HAP-1 (cell line): ENCODE results near the gene SLC39A11.

Experiments
- DNase-seq, 2 experiments: peaks; one replicate each; pipeline ENCODE4 v3.0.0-alpha.2; 2016 to 2020; ENCODE audit warnings: low spot score in 2 of 2
- H3K27me3 ChIP-seq: fragments of 250-450 bp; sonication (Bioruptor Pico); 2 replicates; pipeline ENCODE4 v1.5.1; 2020; ENCODE audit warnings: low read depth, mild to moderate bottlenecking, moderate library complexity
- H3K36me3 ChIP-seq: fragments of 250-450 bp; sonication (Bioruptor Pico); replicated peaks from 2 replicates; pipeline ENCODE4 v1.5.1; 2020; ENCODE audit warnings: mild to moderate bottlenecking
- H3K4me1 ChIP-seq: fragments of 250-450 bp; sonication (Bioruptor Pico); 2 replicates; pipeline ENCODE4 v1.5.1; 2020; ENCODE audit warnings: mild to moderate bottlenecking
- H3K4me3 ChIP-seq: fragments of 250-450 bp; sonication (Bioruptor Pico); 2 replicates; pipeline ENCODE4 v1.5.1; 2020; ENCODE audit warnings: mild to moderate bottlenecking, moderate library complexity
- H3K9me3 ChIP-seq: fragments of 250-450 bp; sonication (Bioruptor Pico); 2 replicates; pipeline ENCODE4 v1.5.1; 2020; ENCODE audit warnings: mild to moderate bottlenecking, moderate library complexity
- in situ Hi-C: fragments of 300-500 bp; cut with MboI; formaldehyde crosslinking; loops from 3 replicates; pipeline ENCODE4 v1.14.3; 2020; ENCODE audit warnings: low sequenced_read_pairs, inconsistent platforms, mixed read lengths

Gene SLC39A11

DNA sequence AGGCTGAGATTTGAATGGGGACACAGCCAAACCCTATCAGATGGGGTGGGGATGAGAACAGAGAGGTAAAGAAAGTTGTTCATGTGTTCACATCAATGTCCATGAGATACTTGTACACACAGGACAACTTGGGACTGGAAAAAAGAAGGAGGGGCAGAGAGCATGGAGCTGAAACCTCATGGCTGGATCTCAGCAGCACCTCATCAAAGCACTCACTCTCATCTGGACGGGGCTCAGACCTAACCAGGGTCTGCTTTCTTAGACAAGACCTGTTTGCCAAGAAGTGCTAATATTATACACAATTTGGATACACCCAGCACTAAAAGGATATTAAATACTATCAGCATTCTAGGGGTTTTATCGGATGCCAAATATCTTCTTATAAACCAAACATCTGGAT, 399.8 kb downstream of the SLC39A11 start:
- in situ Hi-C loops: no loop called here
- DNase-seq: no peak

DNA sequence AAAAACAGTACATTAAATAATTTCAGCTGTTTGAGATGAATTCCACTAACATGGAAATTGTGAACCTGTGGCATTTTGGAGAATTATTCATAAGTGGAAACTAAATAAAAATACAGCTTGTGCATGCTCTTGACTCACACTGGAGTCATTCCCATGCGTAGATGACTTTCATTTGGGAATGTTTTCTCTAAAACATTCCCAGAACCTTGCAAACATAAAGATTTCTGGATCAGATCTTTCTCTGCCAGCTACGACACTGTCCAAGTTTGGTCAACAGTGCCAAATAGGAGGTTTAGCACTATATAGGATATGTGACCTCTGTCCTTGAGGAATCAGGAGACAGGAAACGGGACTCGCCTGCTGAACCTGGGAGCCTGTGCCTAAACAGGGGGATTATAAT, 400.9 kb downstream of the SLC39A11 start:
- H3K4me3 ChIP-seq: no peak overlapping the region
- H3K36me3 ChIP-seq: no peaks in the 10 kb centered on the region
- H3K9me3 ChIP-seq: no peaks in the 10 kb centered on the region
- in situ Hi-C loops: no loop called here
- no peaks in the 10 kb centered on the region for H3K27me3 ChIP-seq
- no peaks in the 10 kb centered on the region for H3K4me1 ChIP-seq
- no peak for DNase-seq

More for the DNA sequence above, 399.8 kb downstream of the SLC39A11 start:
- no peak overlapping the region for H3K4me3 ChIP-seq
- no peaks in the 10 kb centered on the region; the same call in 1 of the 2 replicates for H3K4me1 ChIP-seq
- no peaks in the 10 kb centered on the region for H3K27me3 ChIP-seq
- H3K36me3 ChIP-seq: no peaks in the 10 kb centered on the region
- H3K9me3 ChIP-seq: no peaks in the 10 kb centered on the region

- Histone ChIP-seq H3K36me3 (no peaks in the 10 kb centered on the region), H3K4me1 (no peaks in the 10 kb centered on the region), H3K4me3 (no peak overlapping the region), H3K9me3 (no peaks in the 10 kb centered on the region), H3K27me3 (no peaks in the 10 kb centered on the region)
- in situ Hi-C loops: no loop called here
- no peak for DNase-seq
Measured at GRCh38 chr17:72691017-72691416, 401.5 kb downstream of the SLC39A11 start.

- in situ Hi-C loops: no loop called here
- DNase-seq: no peak
Measured at GRCh38 chr17:72687886-72688285, 404.6 kb downstream of the SLC39A11 start.

DNA sequence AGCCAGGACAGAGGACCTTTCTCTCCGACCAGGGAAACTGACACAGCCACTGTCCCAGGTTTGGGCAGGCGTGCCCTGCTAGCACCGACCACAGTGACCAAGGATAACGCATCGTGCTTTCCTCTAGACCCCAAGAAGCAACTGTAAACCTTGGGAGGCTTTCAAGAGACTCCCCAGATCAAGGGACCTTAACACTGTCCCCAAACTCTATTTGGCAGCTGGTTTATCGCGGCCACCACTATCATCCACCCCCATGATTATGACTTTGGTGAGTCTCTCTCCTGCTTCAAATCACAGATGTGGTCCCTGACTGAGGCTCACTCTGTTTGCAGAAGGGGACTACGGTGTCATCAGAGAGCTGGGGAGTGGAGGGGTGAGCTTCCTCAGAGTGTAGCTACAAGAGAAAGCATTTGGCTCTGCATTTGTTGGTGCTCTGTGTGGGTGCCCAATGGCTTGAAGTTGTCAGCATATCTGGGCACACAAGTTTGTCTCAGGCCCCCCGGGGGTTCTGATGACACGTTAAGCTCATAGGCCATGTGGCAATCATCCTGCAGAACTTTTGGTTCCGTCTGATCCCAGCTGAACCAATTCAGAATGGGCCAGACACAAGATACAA, 408.0 kb downstream of the SLC39A11 start:
- no peak for DNase-seq
- Histone ChIP-seq H3K36me3 (no peaks in the 10 kb centered on the region), H3K4me3 (no peak overlapping the region), H3K9me3 (no peaks in the 10 kb centered on the region), H3K27me3 (no peaks in the 10 kb centered on the region), H3K4me1 (no peaks in the 10 kb centered on the region)
- in situ Hi-C loops: no loop called here

More at GRCh38 chr17:72687886-72688285, 404.6 kb downstream of the SLC39A11 start:
- H3K4me3 ChIP-seq: no peak overlapping the region
- H3K27me3 ChIP-seq: no peaks in the 10 kb centered on the region
- H3K9me3 ChIP-seq: no peaks in the 10 kb centered on the region
- H3K4me1 ChIP-seq: no peaks in the 10 kb centered on the region
- H3K36me3 ChIP-seq: no peaks in the 10 kb centered on the region

- Histone ChIP-seq H3K36me3 (no peaks in the 10 kb centered on the region), H3K4me1 (no peaks in the 10 kb centered on the region), H3K9me3 (no peaks in the 10 kb centered on the region), H3K4me3 (no peak overlapping the region), H3K27me3 (no peaks in the 10 kb centered on the region)
- DNase-seq: no peak
- in situ Hi-C loops: no loop called here
Measured at GRCh38 chr17:72683506-72684404, 408.7 kb downstream of the SLC39A11 start.

DNA sequence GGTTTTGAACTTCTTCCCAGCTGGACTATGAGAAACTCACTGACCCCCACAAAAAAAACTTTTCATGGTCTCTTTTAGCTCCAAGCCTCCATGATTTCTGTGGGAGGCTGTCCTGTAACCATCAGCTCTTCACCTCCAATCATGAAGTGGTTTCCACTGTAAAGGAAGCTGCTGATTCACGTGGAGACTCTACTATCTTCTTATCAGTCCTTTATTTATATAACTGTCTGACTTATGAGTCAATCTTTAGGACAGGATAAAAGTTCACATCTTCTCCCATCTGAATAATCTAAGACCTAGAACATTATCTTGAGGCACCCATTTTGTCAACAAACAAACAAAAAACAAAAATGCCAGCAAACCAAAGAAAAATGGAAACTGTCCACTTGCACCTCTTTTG, 409.9 kb downstream of the SLC39A11 start:
- in situ Hi-C loops: no loop called here
- Histone ChIP-seq H3K36me3 (no peaks in the 10 kb centered on the region), H3K4me1 (no peaks in the 10 kb centered on the region), H3K9me3 (no peaks in the 10 kb centered on the region), H3K4me3 (no peak overlapping the region), H3K27me3 (no peaks in the 10 kb centered on the region)
- DNase-seq: no peak

GRCh38 chr17:72681844-72682243, 410.6 kb downstream of the SLC39A11 start:
- Histone ChIP-seq H3K27me3 (no peaks in the 10 kb centered on the region), H3K36me3 (no peaks in the 10 kb centered on the region), H3K9me3 (no peaks in the 10 kb centered on the region), H3K4me1 (no peaks in the 10 kb centered on the region), H3K4me3 (no peak overlapping the region)
- DNase-seq: no peak
- in situ Hi-C loops: no loop called here

GRCh38 chr17:72677714-72678390, 414.6 kb downstream of the SLC39A11 start:
- Histone ChIP-seq H3K4me1 (no peaks in the 10 kb centered on the region), H3K4me3 (no peak overlapping the region), H3K9me3 (0 out of 2 replicates have a peak, but pooled peaks cover 2% of the 10 kb centered on the region), H3K27me3 (no peaks in the 10 kb centered on the region), H3K36me3 (no peaks in the 10 kb centered on the region)
- DNase-seq: no peak
- in situ Hi-C loops: no loop called here

GRCh38 chr17:72677108-72677507, 415.4 kb downstream of the SLC39A11 start:
- in situ Hi-C loops: no loop called here
- Histone ChIP-seq H3K4me3 (no peak overlapping the region), H3K36me3 (no peaks in the 10 kb centered on the region), H3K27me3 (no peaks in the 10 kb centered on the region), H3K9me3 (0 out of 2 replicates have a peak, but pooled peaks cover 2% of the 10 kb centered on the region), H3K4me1 (no peaks in the 10 kb centered on the region)
- DNase-seq: no peak

DNA sequence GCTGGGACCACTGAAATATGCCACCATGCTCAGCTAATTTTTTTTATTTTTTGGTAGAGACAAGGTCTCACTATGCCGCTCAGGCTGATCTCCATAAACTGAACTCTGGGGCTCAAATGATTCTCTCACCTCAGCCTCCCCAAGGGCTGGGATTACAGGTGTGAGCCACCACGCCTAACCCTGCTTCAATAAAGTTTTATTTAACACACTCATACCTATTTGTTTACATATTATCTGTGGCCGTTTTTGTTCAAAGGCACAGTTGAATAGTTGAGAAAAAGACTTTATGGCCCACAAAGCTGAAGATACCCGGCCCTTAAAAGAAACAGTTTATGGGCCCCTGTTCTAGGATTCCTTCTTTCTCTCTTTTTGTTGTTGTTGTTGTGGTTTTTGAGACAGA, 419.8 kb downstream of the SLC39A11 start:
- H3K36me3 ChIP-seq: no peaks in the 10 kb centered on the region
- H3K4me3 ChIP-seq: no peak overlapping the region
- in situ Hi-C loops: no loop called here
- no peaks in the 10 kb centered on the region for H3K4me1 ChIP-seq
- DNase-seq: no peak
- H3K9me3 ChIP-seq: 0 out of 2 replicates have a peak, but pooled peaks cover 2% of the 10 kb centered on the region
- H3K27me3 ChIP-seq: no peaks in the 10 kb centered on the region

- Histone ChIP-seq H3K4me3 (no peak overlapping the region), H3K27me3 (no peaks in the 10 kb centered on the region), H3K9me3 (0 out of 2 replicates have a peak, but pooled peaks cover 2% of the 10 kb centered on the region), H3K36me3 (no peaks in the 10 kb centered on the region), H3K4me1 (no peaks in the 10 kb centered on the region)
- no peak for DNase-seq
- in situ Hi-C loops: no loop called here
Measured at GRCh38 chr17:72671016-72671415, 421.5 kb downstream of the SLC39A11 start.

DNA sequence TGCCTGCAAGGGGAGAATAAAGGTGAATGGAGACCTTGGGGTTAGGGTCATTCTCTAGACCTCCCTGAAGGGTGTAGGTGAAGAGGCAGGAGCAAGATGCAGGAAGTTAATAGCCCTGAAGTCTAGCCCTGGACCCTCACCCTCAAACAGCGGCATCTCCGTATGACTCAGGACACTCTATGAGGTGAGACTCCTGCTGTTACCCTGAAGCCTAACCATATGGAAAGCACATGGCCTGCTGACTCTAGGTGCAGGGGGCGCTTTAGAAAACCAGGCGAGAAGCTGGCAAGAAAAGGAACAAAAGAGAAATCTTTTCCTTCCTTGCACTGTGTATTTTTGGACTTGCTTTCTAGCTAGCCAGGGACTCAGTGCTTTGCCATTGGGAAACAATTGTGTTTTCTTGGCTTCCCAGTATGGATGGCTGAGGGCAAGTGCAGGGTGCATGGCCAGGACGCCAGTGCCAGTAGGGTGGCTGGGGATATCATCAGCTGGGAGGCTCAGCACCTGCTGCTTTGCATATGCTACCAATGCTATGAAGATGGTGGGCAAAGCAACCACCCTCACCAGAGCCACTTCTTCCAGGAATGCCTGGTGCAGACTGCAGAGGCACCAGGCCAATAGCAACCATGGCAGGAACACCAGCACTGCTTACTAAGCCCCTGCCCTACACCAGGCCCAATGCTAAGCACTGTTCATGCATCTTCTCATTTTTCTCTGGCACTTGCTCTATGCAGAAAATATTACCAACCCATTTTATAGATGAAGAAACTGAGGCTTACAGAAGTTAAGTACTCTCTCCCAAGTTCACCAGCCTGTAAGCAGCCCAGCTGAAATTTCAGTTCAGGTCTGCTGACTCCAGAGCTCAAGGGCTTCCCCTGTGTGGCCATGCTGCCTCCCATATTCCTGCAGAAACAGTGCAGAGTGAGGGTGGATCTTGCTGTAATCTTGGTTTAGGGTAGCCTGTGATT, 425.1 kb downstream of the SLC39A11 start:
- H3K4me1 ChIP-seq: no peaks in the 10 kb centered on the region
- H3K9me3 ChIP-seq: no peaks in the 10 kb centered on the region
- no peaks in the 10 kb centered on the region for H3K36me3 ChIP-seq
- DNase-seq: no peak
- no peak overlapping the region for H3K4me3 ChIP-seq
- in situ Hi-C loops: no loop called here
- H3K27me3 ChIP-seq: no peaks in the 10 kb centered on the region
